GM12873 (cell line): ENCODE measurements around the gene HES5.
A peak's percentile ranks its signal among the peaks of the same experiment; 100 is the strongest.

Experiments
- CTCF ChIP-seq: IDR thresholded peaks from 2 replicates; pipeline ENCODE4 v1.5.1; 2012; ENCODE audit warnings: low read depth, mild to moderate bottlenecking, moderate library complexity, low read length, control low read depth; ENCODE audit not compliant: insufficient read depth; ENCODE audit errors: missing control alignments

HES5 gene

GRCh38 chr1:2561898-2562895 is 32.1 kb upstream of the HES5 start:
- TF ChIP-seq CTCF: peak; percentile 76

- TF ChIP-seq CTCF: no peak
These were observed 31.4 kb upstream of the HES5 start for GRCh38 chr1:2561446-2561845.

- TF ChIP-seq CTCF: no peak
These were observed 30.4 kb upstream of the HES5 start for GRCh38 chr1:2560299-2561073.

GRCh38 chr1:2559509-2560298 is 29.6 kb upstream of the HES5 start:
- TF ChIP-seq CTCF: no peak

- TF ChIP-seq CTCF: no peak
These were observed 28.8 kb upstream of the HES5 start for GRCh38 chr1:2558861-2559260.

- TF ChIP-seq CTCF: no peak
These were observed 28.4 kb upstream of the HES5 start for GRCh38 chr1:2558420-2558819.
